GM23338 (cell line): ENCODE data around the gene HMGXB3. TPM values are rescaled to one million over a fixed set of nuclear protein-coding genes. Genes with fewer than 3 reads are reported as not detected.

ENCODE experiments used
- ATAC-seq: fragments of 200-7000 bp; cut with Tn5 transposase; 3 replicates; pipeline ENCODE4 v1.9.1; 2020
- DNase-seq: peaks from one replicate; pipeline ENCODE4 v3.0.0-alpha.2; 2015; ENCODE audit warnings: low spot score
- H2AFZ ChIP-seq: fragments of 200-600 bp; sonication (generic); 2 replicates; pipeline ENCODE4 v1.8.0; 2016; ENCODE audit warnings: antibody characterized with exemption, mild to moderate bottlenecking, moderate library complexity
- H3F3A ChIP-seq: fragments of 200-600 bp; sonication (generic); replicated peaks from 2 replicates; pipeline ENCODE4 v1.8.0; 2017; ENCODE audit warnings: antibody characterized with exemption, mixed run types, low read depth
- H3K27ac ChIP-seq: fragments of 200-600 bp; sonication (generic); 2 replicates; pipeline ENCODE4 v1.6.1; 2016; ENCODE audit warnings: low read depth
- H3K27me3 ChIP-seq: fragments of 200-600 bp; sonication (generic); 2 replicates; pipeline ENCODE4 v1.8.0; 2016; ENCODE audit warnings: mild to moderate bottlenecking, mixed run types, moderate library complexity; ENCODE audit not compliant: insufficient read depth
- H3K36me3 ChIP-seq: fragments of 200-600 bp; sonication (generic); 2 replicates; pipeline ENCODE4 v1.8.0; 2016; ENCODE audit warnings: mild to moderate bottlenecking; ENCODE audit not compliant: insufficient read depth
- H3K4me1 ChIP-seq: fragments of 200-600 bp; sonication (generic); 2 replicates; pipeline ENCODE4 v1.8.0; 2016; ENCODE audit warnings: mild to moderate bottlenecking, moderate library complexity; ENCODE audit not compliant: insufficient read depth
- H3K4me2 ChIP-seq: fragments of 200-600 bp; sonication (generic); 2 replicates; pipeline ENCODE4 v1.7.1; 2017; ENCODE audit warnings: mixed run types
- H3K4me3 ChIP-seq: fragments of 200-600 bp; sonication (generic); 2 replicates; pipeline ENCODE4 v1.6.1; 2016; ENCODE audit warnings: mixed run types
- H3K79me2 ChIP-seq: fragments of 200-600 bp; sonication (generic); replicated peaks from 2 replicates; pipeline ENCODE4 v1.8.0; 2017; ENCODE audit warnings: mild to moderate bottlenecking; ENCODE audit not compliant: insufficient read depth
- H3K9me2 ChIP-seq: fragments of 200-600 bp; sonication (generic); 2 replicates; pipeline ENCODE4 v1.8.0; 2017; ENCODE audit not compliant: insufficient read depth
- H4K20me1 ChIP-seq: fragments of 200-600 bp; sonication (generic); replicated peaks from 2 replicates; pipeline ENCODE4 v1.8.0; 2017; ENCODE audit warnings: mild to moderate bottlenecking; ENCODE audit not compliant: insufficient read depth
- H3K27ac Mint-ChIP-seq: 2 replicates; pipeline ENCODE4 v1.8.0; 2020; ENCODE audit warnings: inconsistent platforms, mild to moderate bottlenecking, moderate library complexity, mixed read lengths
- H3K27me3 Mint-ChIP-seq: 3 replicates; pipeline ENCODE4 v1.8.0; 2022; ENCODE audit warnings: low read depth, mild to moderate bottlenecking, moderate library complexity, mixed read lengths, inconsistent platforms; ENCODE audit not compliant: insufficient read depth, poor library complexity
- H3K36me3 Mint-ChIP-seq: 3 replicates; pipeline ENCODE4 v1.8.0; 2021; ENCODE audit warnings: low read depth, mild to moderate bottlenecking, inconsistent platforms, moderate library complexity, mixed read lengths
- H3K4me1 Mint-ChIP-seq: 3 replicates; pipeline ENCODE4 v1.8.0; 2020; ENCODE audit warnings: mild to moderate bottlenecking, inconsistent platforms, mixed read lengths
- H3K4me3 Mint-ChIP-seq: 3 replicates; pipeline ENCODE4 v1.8.0; 2021; ENCODE audit warnings: moderate library complexity, mild to moderate bottlenecking, inconsistent platforms, mixed read lengths
- H3K9me3 Mint-ChIP-seq: 3 replicates; pipeline ENCODE4 v1.8.0; 2020; ENCODE audit warnings: moderate library complexity, mild to moderate bottlenecking, inconsistent platforms, mixed read lengths
- REST ChIP-seq: IDR thresholded peaks from one replicate; pipeline ENCODE4 v1.6.1; 2018; ENCODE audit warnings: antibody characterized with exemption; ENCODE audit not compliant: unreplicated experiment
- ZNF331 ChIP-seq: fragments of 250-450 bp; sonication (Bioruptor Pico); IDR thresholded peaks from 2 replicates; pipeline ENCODE4 v1.5.0; 2020; ENCODE audit warnings: low read depth, mild to moderate bottlenecking, moderate library complexity
- polyA plus RNA-seq: library from polyadenylated mRNA; unstranded; fragments of >200 nt; fragmentation: Nextera tagmentation; extraction: Ambion mirVana; gene quantifications from 2 replicates; pipeline ENCODE4 v1.2.1, GENCODE V29; 2016
- total RNA-seq: library from RNA; depleted of rRNA; stranded (reverse); fragments of >200 nt; shearing (Covaris generic); gene quantifications from 2 replicates; pipeline ENCODE4 v1.2.3, GENCODE V29; 2014
- TF ChIP-seq, protein P1 (sequence below), 2 experiments: fragments of 200-600 bp in 1 of 2; sonication (generic) in 1 of 2; conservative IDR thresholded peaks; 2 replicates each; pipeline versions ENCODE4 v1.5.1 to v1.6.1; 2016 to 2017; ENCODE audit warnings: antibody characterized with exemption in 2 of 2, low read depth in 2 of 2, mild to moderate bottlenecking in 2 of 2, moderate library complexity in 1 of 2

Gene HMGXB3
- total and polyA plus RNA-seq, 2 experiments from 2014 or later = 9.4 to 37.9 TPM

GRCh38 chr5:150001660-150002486 lies 1.3 kb downstream of the HMGXB3 start:
- peak overlapping the region; percentile 96 for H3K4me3 ChIP-seq
- H3K4me3 Mint-ChIP-seq = peak overlapping the region; percentile 91
- TF ChIP-seq, protein P1, sequence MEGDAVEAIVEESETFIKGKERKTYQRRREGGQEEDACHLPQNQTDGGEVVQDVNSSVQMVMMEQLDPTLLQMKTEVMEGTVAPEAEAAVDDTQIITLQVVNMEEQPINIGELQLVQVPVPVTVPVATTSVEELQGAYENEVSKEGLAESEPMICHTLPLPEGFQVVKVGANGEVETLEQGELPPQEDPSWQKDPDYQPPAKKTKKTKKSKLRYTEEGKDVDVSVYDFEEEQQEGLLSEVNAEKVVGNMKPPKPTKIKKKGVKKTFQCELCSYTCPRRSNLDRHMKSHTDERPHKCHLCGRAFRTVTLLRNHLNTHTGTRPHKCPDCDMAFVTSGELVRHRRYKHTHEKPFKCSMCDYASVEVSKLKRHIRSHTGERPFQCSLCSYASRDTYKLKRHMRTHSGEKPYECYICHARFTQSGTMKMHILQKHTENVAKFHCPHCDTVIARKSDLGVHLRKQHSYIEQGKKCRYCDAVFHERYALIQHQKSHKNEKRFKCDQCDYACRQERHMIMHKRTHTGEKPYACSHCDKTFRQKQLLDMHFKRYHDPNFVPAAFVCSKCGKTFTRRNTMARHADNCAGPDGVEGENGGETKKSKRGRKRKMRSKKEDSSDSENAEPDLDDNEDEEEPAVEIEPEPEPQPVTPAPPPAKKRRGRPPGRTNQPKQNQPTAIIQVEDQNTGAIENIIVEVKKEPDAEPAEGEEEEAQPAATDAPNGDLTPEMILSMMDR (conservative IDR thresholded peaks at IDR 0.05; ENCODE audit: low read depth in 2 of 2) = peak; percentile 23 to 58
- no peak for TF ChIP-seq REST
- H3F3A ChIP-seq = peaks cover 12% of the 10 kb centered on the region; the same call in 1 of the 2 replicates
- DNase-seq (peak; percentile 78), ATAC-seq (peak; percentile 51)
- H3K27me3 Mint-ChIP-seq = peaks cover 5% of the 10 kb centered on the region
- H3K27ac ChIP-seq = no peak overlapping the region
- H3K79me2 ChIP-seq = peaks cover 57% of the 10 kb centered on the region
- H3K27ac Mint-ChIP-seq = peak overlapping the region; percentile 65; the same call in 1 of the 2 replicates
- H3K36me3 Mint-ChIP-seq = peaks cover 16% of the 10 kb centered on the region
- peak overlapping the region; percentile 86 for H3K4me2 ChIP-seq
- H3K9me3 Mint-ChIP-seq = no peaks in the 10 kb centered on the region
- no peaks in the 10 kb centered on the region for H3K27me3 ChIP-seq
- peaks cover 8% of the 10 kb centered on the region; the same call in 1 of the 2 replicates for H3K36me3 ChIP-seq
- no peak overlapping the region for H2AFZ ChIP-seq
- H4K20me1 ChIP-seq = peaks cover 26% of the 10 kb centered on the region
- H3K9me2 ChIP-seq = no peaks in the 10 kb centered on the region
- peaks cover 20% of the 10 kb centered on the region for H3K4me1 Mint-ChIP-seq
- peaks cover 6% of the 10 kb centered on the region for H3K4me1 ChIP-seq

- no peaks in the 10 kb centered on the region for H3K27me3 ChIP-seq
- peaks cover 33% of the 10 kb centered on the region for H4K20me1 ChIP-seq
- H3K9me2 ChIP-seq = no peaks in the 10 kb centered on the region
- Mint-ChIP-seq H3K27me3 (peaks cover 5% of the 10 kb centered on the region), H3K36me3 (peaks cover 43% of the 10 kb centered on the region), H3K4me3 (no peak overlapping the region), H3K27ac (no peak overlapping the region), H3K9me3 (no peaks in the 10 kb centered on the region), H3K4me1 (peaks cover 10% of the 10 kb centered on the region)
- peaks cover 16% of the 10 kb centered on the region for H3K36me3 ChIP-seq
- TF ChIP-seq ZNF331 = no peak
- H3K27ac ChIP-seq = no peak overlapping the region
- H3K4me3 ChIP-seq = no peak overlapping the region
- H3K4me1 ChIP-seq = no peaks in the 10 kb centered on the region; the same call in 1 of the 2 replicates
- H3K4me2 ChIP-seq = no peak overlapping the region
- H3F3A ChIP-seq = no peaks in the 10 kb centered on the region; the same call in 1 of the 2 replicates
- ATAC-seq (no peak), DNase-seq (no peak)
- H2AFZ ChIP-seq = no peak overlapping the region
- peaks cover 62% of the 10 kb centered on the region for H3K79me2 ChIP-seq
Measured at GRCh38 chr5:150006318-150006717, 5.8 kb downstream of the HMGXB3 start.
